A549 (cell line): ENCODE results near the gene TSPAN14. TPM values are rescaled to one million over a fixed set of nuclear protein-coding genes. Genes with fewer than 3 reads are reported as not detected.

ENCODE experiments used
- ATAC-seq, 2 experiments: fragments of 200-7000 bp in 1 of 2; fragments of >200 bp in 1 of 2; cut with Nextera tagmentation in 1 of 2; cut with Tn5 transposase in 1 of 2; 3 replicates each; pipeline versions ENCODE4 v1.8.0 to v1.9.1; 2018 to 2020; ENCODE audit warnings: mild to moderate bottlenecking in 1 of 2, moderate library complexity in 1 of 2
- CTCF ChIA-PET: fragments of 300-600 bp; sonication (Branson Sonifier 250); formaldehyde crosslinking; extraction: SDS; loops from one replicate; lab custom pipeline; 2021; ENCODE audit warnings: antibody characterized with exemption, inconsistent platforms; lab: Yijun Ruan, JAX
- POLR2A ChIA-PET: fragments of 350-600 bp; formaldehyde crosslinking; extraction: SDS; loops from one replicate; lab custom pipeline; 2021; ENCODE audit warnings: antibody characterized with exemption, inconsistent platforms; lab: Yijun Ruan, JAX
- DNase-seq, 2 experiments: peaks; one replicate each; pipeline versions ENCODE4 v3.0.0 to v3.0.0-alpha.2; 2011 to 2016; ENCODE audit warnings: low read depth in 1 of 2, low spot score in 1 of 2
- FAIRE-seq: peaks from 2 replicates; lab custom pipeline; 2011; peaks lifted over from hg19 to GRCh38; lab: Jason Lieb, UNC
- H3K27ac ChIP-seq, 2 experiments: fragments of >200 bp; sonication (Bioruptor Twin); formaldehyde crosslinking; 3 replicates each; pipeline ENCODE4 v1.5.1; 2016 to 2017
- H3K4me1 ChIP-seq: fragments of >200 bp; sonication (Bioruptor Twin); formaldehyde crosslinking; 3 replicates; pipeline ENCODE4 v1.6.1; 2016
- H3K4me2 ChIP-seq: fragments of >200 bp; sonication (Bioruptor Twin); formaldehyde crosslinking; 3 replicates; pipeline ENCODE4 v1.6.1; 2016
- H3K4me3 ChIP-seq: fragments of >200 bp; sonication (Bioruptor Twin); formaldehyde crosslinking; 3 replicates; pipeline ENCODE4 v1.5.1; 2016
- H3K9me3 ChIP-seq: fragments of >200 bp; sonication (Bioruptor Twin); formaldehyde crosslinking; 3 replicates; pipeline ENCODE4 v1.6.1; 2016
- BHLHE40 ChIP-seq: IDR thresholded peaks from 2 replicates; pipeline ENCODE4 v1.6.1; 2012; ENCODE audit warnings: low read depth, low read length, inconsistent platforms
- CBX2 ChIP-seq: fragments of 200-600 bp; sonication (generic); IDR thresholded peaks from 2 replicates; pipeline ENCODE4 v1.6.1; 2016; ENCODE audit warnings: low read depth, mild to moderate bottlenecking, borderline replicate concordance
- CBX8 ChIP-seq: fragments of 200-600 bp; sonication (generic); IDR thresholded peaks from 2 replicates; pipeline ENCODE4 v1.6.1; 2016
- CHD4 ChIP-seq: fragments of 200-600 bp; sonication (generic); IDR thresholded peaks from 2 replicates; pipeline ENCODE4 v1.6.1; 2016; ENCODE audit warnings: antibody characterized with exemption, mild to moderate bottlenecking, borderline replicate concordance
- CTCF ChIP-seq: fragments of >200 bp; sonication (Bioruptor Twin); formaldehyde crosslinking; IDR thresholded peaks from 3 replicates; pipeline ENCODE4 v1.5.1; 2016
- EP300 ChIP-seq, 2 experiments: fragments of >200 bp; sonication (Bioruptor Twin); formaldehyde crosslinking; IDR thresholded peaks; 2 replicates in 1 of 2; 3 replicates in 1 of 2; pipeline ENCODE4 v1.6.1; 2016 to 2017
- FOSB ChIP-seq: fragments of 250-450 bp; sonication (Bioruptor Pico); IDR thresholded peaks from 2 replicates; pipeline ENCODE4 v1.5.0; 2020; ENCODE audit warnings: mild to moderate bottlenecking, moderate library complexity
- FOSL2 ChIP-seq, 2 experiments: fragments of 450-650 bp in 1 of 2; fragments of >200 bp in 1 of 2; sonication (Bioruptor Twin) in 1 of 2; formaldehyde crosslinking; IDR thresholded peaks; 2 replicates each; pipeline versions ENCODE4 v1.5.0 to v1.6.1; 2016 to 2020; ENCODE audit warnings: mild to moderate bottlenecking in 1 of 2, moderate library complexity in 1 of 2
- FOXS1 ChIP-seq: fragments of 250-450 bp; sonication (Bioruptor Pico); IDR thresholded peaks from 2 replicates; pipeline ENCODE4 v1.5.0; 2020; ENCODE audit warnings: mild to moderate bottlenecking, moderate library complexity
- HDAC2 ChIP-seq: fragments of 200-600 bp; sonication (generic); IDR thresholded peaks from 2 replicates; pipeline ENCODE4 v1.6.1; 2016
- HOXB13 ChIP-seq: fragments of 250-450 bp; sonication (Bioruptor Pico); IDR thresholded peaks from 2 replicates; pipeline ENCODE4 v1.5.0; 2020; ENCODE audit warnings: low read depth, mild to moderate bottlenecking, moderate library complexity
- KDM1A ChIP-seq: fragments of 200-600 bp; sonication (generic); IDR thresholded peaks from 2 replicates; pipeline ENCODE4 v1.6.1; 2016; ENCODE audit warnings: low read depth, mild to moderate bottlenecking
- MAFK ChIP-seq: fragments of 450-650 bp; IDR thresholded peaks from 2 replicates; pipeline ENCODE4 v1.6.1; 2014; ENCODE audit not compliant: partially characterized antibody
- MYC ChIP-seq: IDR thresholded peaks from 2 replicates; pipeline ENCODE4 v1.6.1; 2012; ENCODE audit warnings: mild to moderate bottlenecking, inconsistent platforms, low read length, improper control_type of control experiment, borderline replicate concordance
- NPAS2 ChIP-seq: fragments of 250-450 bp; sonication (Bioruptor Pico); IDR thresholded peaks from 2 replicates; pipeline ENCODE4 v1.8.0; 2022; ENCODE audit warnings: mild to moderate bottlenecking, moderate library complexity, borderline replicate concordance
- NR3C1 ChIP-seq: fragments of >200 bp; sonication (Bioruptor Twin); formaldehyde crosslinking; IDR thresholded peaks from 3 replicates; pipeline ENCODE4 v1.6.1; 2017
- PHF8 ChIP-seq: fragments of 200-600 bp; sonication (generic); IDR thresholded peaks from 2 replicates; pipeline ENCODE4 v1.6.1; 2016; ENCODE audit warnings: low read depth, mild to moderate bottlenecking, antibody characterized with exemption, moderate library complexity, borderline replicate concordance
- POLR2A ChIP-seq: IDR thresholded peaks from 2 replicates; pipeline ENCODE4 v1.6.1; 2012; ENCODE audit warnings: mild to moderate bottlenecking, low read length
- POLR2AphosphoS2 ChIP-seq: conservative IDR thresholded peaks from 2 replicates; pipeline ENCODE4 v1.6.1; 2012; ENCODE audit warnings: low read length, improper control_type of control experiment, inconsistent platforms
- RCOR1 ChIP-seq: fragments of 150-350 bp; IDR thresholded peaks from 2 replicates; pipeline ENCODE4 v1.6.1; 2014; ENCODE audit warnings: antibody characterized with exemption, low read length, low read depth
- SMC3 ChIP-seq: fragments of >200 bp; sonication (Bioruptor Twin); formaldehyde crosslinking; IDR thresholded peaks from 3 replicates; pipeline ENCODE4 v1.6.1; 2018; ENCODE audit warnings: inconsistent platforms
- TP53 ChIP-seq: fragments of 250-450 bp; sonication (Bioruptor Pico); IDR thresholded peaks from 2 replicates; pipeline ENCODE4 v1.5.0; 2021; ENCODE audit warnings: mild to moderate bottlenecking, moderate library complexity
- USF2 ChIP-seq: fragments of 450-650 bp; IDR thresholded peaks from 2 replicates; pipeline ENCODE4 v1.6.1; 2014; ENCODE audit warnings: antibody characterized with exemption
- WGBS: methylation state at CpG from one replicate; pipeline ENCODE4 v1.1.6; 2017; ENCODE audit errors: missing lambda C conversion rate; 5-methylcytosine and 5-hydroxymethylcytosine counted together
- polyA plus RNA-seq, 4 experiments: library from polyadenylated mRNA; depleted of rRNA in 3 of 4; stranded (reverse); fragments of >200 nt; fragmentation: RNase III in 1 of 4; extraction: RNeasy Plus Mini Kit Qiagen cat#74134 plus additional on column Dnase treatment in 1 of 4; gene quantifications; 2 replicates in 3 of 4; 3 replicates in 1 of 4; pipeline ENCODE4 v1.2.3, GENCODE V29; 2011 to 2017
- TF ChIP-seq, protein P1 (sequence below): IDR thresholded peaks from 2 replicates; pipeline ENCODE4 v1.6.1; 2012
- TF ChIP-seq, protein P2 (sequence below): fragments of 250-450 bp; sonication (Bioruptor Pico); IDR thresholded peaks from 2 replicates; pipeline ENCODE4 v1.5.0; 2021; ENCODE audit warnings: mild to moderate bottlenecking, moderate library complexity, borderline replicate concordance

Gene TSPAN14
- polyA plus RNA-seq, 2 of the 4 experiments (the other 2 are of a cell fraction): 87.0 to 124 TPM

DNA sequence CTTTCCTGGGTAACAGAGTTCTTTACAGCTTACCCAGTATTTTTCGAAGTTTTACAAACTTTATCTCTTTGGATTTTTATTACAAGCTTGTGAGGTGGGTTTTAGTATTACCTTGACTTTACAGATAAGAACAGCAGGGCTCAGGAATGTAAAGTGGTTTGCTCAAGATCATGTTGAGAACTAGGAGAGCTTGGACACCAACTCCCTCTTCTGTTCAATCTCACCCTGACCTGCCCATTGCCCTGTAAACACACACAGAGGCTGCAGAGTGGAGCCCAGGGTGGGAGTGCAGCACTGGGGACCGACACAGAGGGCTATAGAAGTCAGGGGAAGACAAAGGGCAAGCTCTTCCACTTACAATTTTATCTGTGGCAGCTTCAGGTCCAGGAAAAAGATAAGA lies 4.6 kb upstream of the TSPAN14 start:
- 79% methylated on average over 2 of the region's 2 CpGs for WGBS
- FAIRE-seq (no peak), ATAC-seq (no peak), DNase-seq (no peak)
- H3K4me2 ChIP-seq: no peak overlapping the region
- peak overlapping the region; percentile 35 to 80; a peak in 4 of 6 replicates for H3K27ac ChIP-seq
- TF ChIP-seq POLR2A (no peak), FOXS1 (CRISPR knock-in tag) (no peak), SMC3 (no peak), RCOR1 (no peak), FOSB (CRISPR knock-in tag) (no peak), CHD4 (no peak), POLR2AphosphoS2 (no peak), KDM1A (no peak), PHF8 (no peak), NPAS2 (no peak), BHLHE40 (no peak), NR3C1 (no peak)
- TF ChIP-seq, protein P1, sequence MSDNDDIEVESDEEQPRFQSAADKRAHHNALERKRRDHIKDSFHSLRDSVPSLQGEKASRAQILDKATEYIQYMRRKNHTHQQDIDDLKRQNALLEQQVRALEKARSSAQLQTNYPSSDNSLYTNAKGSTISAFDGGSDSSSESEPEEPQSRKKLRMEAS: no peak
- POLR2A ChIA-PET: interaction anchor here (1.3 kb wide), 1 partner anchor 41 kb away, joined by 3 read pairs; the partner anchor contains the start of gene PRXL2A
- H3K9me3 ChIP-seq: peaks cover 14% of the 10 kb centered on the region
- peaks cover 28% of the 10 kb centered on the region for H3K4me1 ChIP-seq
- no peak overlapping the region for H3K4me3 ChIP-seq
- CTCF ChIA-PET: interaction anchor here (1.9 to 38.6 kb wide), 4 partner anchors 15 to 67 kb away, joined by 6 to 928 read pairs (median 8); no protein-coding TSS in a partner anchor

- Histone ChIP-seq H3K9me3 (peaks cover 14% of the 10 kb centered on the region), H3K27ac (no peak overlapping the region), H3K4me2 (no peak overlapping the region), H3K4me3 (no peak overlapping the region), H3K4me1 (peaks cover 27% of the 10 kb centered on the region)
- CTCF ChIA-PET: interaction anchor here (1.0 to 38.6 kb wide), 5 partner anchors 7 to 68 kb away, joined by 3 to 928 read pairs (median 11); no protein-coding TSS in a partner anchor
- 95% methylated on average over 1 of the region's 1 CpG for WGBS
- TF ChIP-seq FOSL2 (IDR thresholded peaks at IDR 0.05): no peak
- no peak for TF ChIP-seq FOSL2 (CRISPR knock-in tag; IDR thresholded peaks at IDR 0.05)
- TF ChIP-seq, protein P2, sequence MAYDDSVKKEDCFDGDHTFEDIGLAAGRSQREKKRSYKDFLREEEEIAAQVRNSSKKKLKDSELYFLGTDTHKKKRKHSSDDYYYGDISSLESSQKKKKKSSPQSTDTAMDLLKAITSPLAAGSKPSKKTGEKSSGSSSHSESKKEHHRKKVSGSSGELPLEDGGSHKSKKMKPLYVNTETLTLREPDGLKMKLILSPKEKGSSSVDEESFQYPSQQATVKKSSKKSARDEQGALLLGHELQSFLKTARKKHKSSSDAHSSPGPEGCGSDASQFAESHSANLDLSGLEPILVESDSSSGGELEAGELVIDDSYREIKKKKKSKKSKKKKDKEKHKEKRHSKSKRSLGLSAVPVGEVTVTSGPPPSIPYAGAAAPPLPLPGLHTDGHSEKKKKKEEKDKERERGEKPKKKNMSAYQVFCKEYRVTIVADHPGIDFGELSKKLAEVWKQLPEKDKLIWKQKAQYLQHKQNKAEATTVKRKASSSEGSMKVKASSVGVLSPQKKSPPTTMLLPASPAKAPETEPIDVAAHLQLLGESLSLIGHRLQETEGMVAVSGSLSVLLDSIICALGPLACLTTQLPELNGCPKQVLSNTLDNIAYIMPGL (CRISPR knock-in tag): no peak
- TF ChIP-seq CBX8: no peak
- TF ChIP-seq, protein P1: no peak
- no peak for TF ChIP-seq POLR2A
- TF ChIP-seq MAFK: no peak
- no peak for FAIRE-seq
- no peak for DNase-seq
- POLR2A ChIA-PET: interaction anchor here (1.1 kb wide), 1 partner anchor 43 kb away, joined by 4 read pairs; the partner anchor contains the start of gene PRXL2A
- no peak for ATAC-seq
Measured at GRCh38 chr10:80451132-80451531, 3.0 kb upstream of the TSPAN14 start.

DNA sequence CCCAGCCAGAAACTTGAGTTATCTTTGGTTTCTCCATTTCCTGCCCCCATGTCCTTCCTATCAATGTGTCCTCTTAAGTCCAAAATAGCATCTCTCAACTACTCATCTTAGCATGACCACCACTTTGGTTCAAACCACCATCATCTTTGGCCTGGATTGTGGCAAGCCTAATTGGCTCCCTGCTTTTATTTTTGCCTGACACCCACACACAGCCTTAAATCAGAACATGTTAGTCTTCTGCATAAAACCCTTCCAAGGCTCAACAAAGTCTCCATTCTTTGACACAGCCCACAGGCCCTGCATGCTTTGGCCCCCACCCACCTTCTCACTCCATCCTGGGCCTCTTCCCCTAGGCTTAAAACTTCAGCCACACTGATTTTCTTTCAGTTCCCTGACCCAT lies 2.0 kb upstream of the TSPAN14 start:
- ATAC-seq: no peak
- CTCF ChIA-PET: interaction anchor here (1.3 to 38.6 kb wide), 5 partner anchors 8 to 74 kb away, joined by 3 to 928 read pairs (median 11); no protein-coding TSS in a partner anchor
- Histone ChIP-seq H3K4me2 (peak overlapping the region; percentile 94), H3K4me1 (peaks cover 36% of the 10 kb centered on the region), H3K9me3 (peaks cover 14% of the 10 kb centered on the region), H3K4me3 (no peak overlapping the region; the same call in 2 of the 3 replicates)
- FAIRE-seq: no peak
- no peak for DNase-seq
- TF ChIP-seq, protein P1: no peak
- TF ChIP-seq, all 56 proteins: peak for 0
- peak overlapping the region; percentile 99 to 100; a peak in 4 of 6 replicates for H3K27ac ChIP-seq
- POLR2A ChIA-PET: interaction anchor here (0.7 to 2.0 kb wide), 3 partner anchors 44 to 54 kb away, joined by 4 to 8 read pairs (median 5); partner anchors contain the start of gene PRXL2A

DNA sequence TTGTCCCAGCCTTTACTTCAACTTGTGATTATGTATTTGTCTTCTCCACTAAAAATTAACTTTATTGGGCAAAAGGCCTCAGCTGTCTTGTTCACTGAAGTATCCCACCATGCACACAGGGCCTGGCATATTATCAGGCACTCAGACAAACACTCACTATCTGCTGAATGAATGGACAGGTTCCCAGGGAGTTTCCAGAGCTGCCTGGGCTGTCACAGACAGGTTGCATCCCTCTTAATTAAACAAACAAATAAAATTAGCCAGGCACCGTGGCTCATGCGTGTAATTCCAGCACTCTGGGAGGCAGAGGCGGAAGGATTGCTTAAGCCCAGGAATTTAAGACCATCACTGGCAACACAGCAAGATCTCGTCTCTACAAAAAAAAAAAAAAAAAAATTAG lies 1.5 kb upstream of the TSPAN14 start:
- ATAC-seq (no peak), DNase-seq (no peak), FAIRE-seq (no peak)
- ChIA-PET CTCF (interaction anchor here (1.3 to 38.6 kb wide), 6 partner anchors 9 to 74 kb away, joined by 3 to 928 read pairs (median 6); no protein-coding TSS in a partner anchor), POLR2A (interaction anchor here (0.7 to 2.0 kb wide), 4 partner anchors 41 to 56 kb away, joined by 3 to 8 read pairs (median 4); partner anchors contain the start of gene PRXL2A)
- peak overlapping the region; percentile 98 for H3K4me3 ChIP-seq
- H3K4me1 ChIP-seq: peaks cover 42% of the 10 kb centered on the region
- WGBS: 80% methylated on average over 4 of the region's 4 CpGs
- peak overlapping the region; percentile 99 to 100 for H3K27ac ChIP-seq
- peak overlapping the region; percentile 94 for H3K4me2 ChIP-seq
- H3K9me3 ChIP-seq: peaks cover 14% of the 10 kb centered on the region
- TF ChIP-seq HOXB13 (CRISPR knock-in tag) (no peak), MYC (no peak), CBX2 (no peak), FOSL2 (IDR thresholded peaks at IDR 0.05) (no peak), FOSL2 (CRISPR knock-in tag; IDR thresholded peaks at IDR 0.05) (no peak), TP53 (CRISPR knock-in tag) (no peak), USF2 (no peak), EP300 (IDR thresholded peaks at IDR 0.05) (no peak), CTCF (no peak), HDAC2 (no peak)
